Kidney (tissue), 14 donors: ENCODE measurements around the gene PDCD2L. TPM values are rescaled to one million over a fixed set of nuclear protein-coding genes. Genes with fewer than 3 reads are reported as not detected.
A peak's percentile ranks its signal among the peaks of the same experiment; 100 is the strongest.
"Not testable (repeated sequence)": the region's sequence is repeated elsewhere in the genome, so short reads cannot be mapped to it uniquely, and the experiment has no call there.

Experiments
- DNase-seq, 5 donors: peaks; one replicate each; pipeline ENCODE4 v3.0.0-alpha.2; 2013 to 2020
- FAIRE-seq: peaks from 2 replicates; lab custom pipeline; 2012; peaks lifted over from hg19 to GRCh38; lab: Jason Lieb, UNC
- H3K27ac ChIP-seq, 2 donors: one replicate each; pipeline ENCODE4 v1.7.0; 2013; ENCODE audit warnings: low read depth in 2 of 2, low read length in 2 of 2, inconsistent platforms in 1 of 2
- H3K27me3 ChIP-seq: one replicate; pipeline ENCODE4 v1.7.1; 2013; ENCODE audit warnings: low read length, inconsistent platforms; ENCODE audit not compliant: control insufficient read depth, insufficient read depth
- H3K36me3 ChIP-seq, 3 donors: one replicate each; pipeline versions ENCODE4 v1.7.0 to v1.7.1; 2013; ENCODE audit warnings: low read length in 3 of 3, control low read depth in 1 of 3, inconsistent platforms in 1 of 3; ENCODE audit not compliant: insufficient read depth in 3 of 3, control insufficient read depth in 2 of 3
- H3K4me1 ChIP-seq, 3 donors: one replicate each; pipeline versions ENCODE4 v1.7.0 to v1.7.1; 2013; ENCODE audit warnings: low read length in 3 of 3, inconsistent platforms in 1 of 3, low read depth in 1 of 3; ENCODE audit not compliant: control insufficient read depth in 2 of 3, insufficient read depth in 2 of 3
- H3K4me3 ChIP-seq, 3 donors: one replicate each; pipeline versions ENCODE4 v1.7.0 to v1.8.1; 2013; ENCODE audit warnings: low read length in 3 of 3, control low read depth in 1 of 3, inconsistent platforms in 1 of 3
- H3K9ac ChIP-seq, 3 donors: one replicate each; pipeline versions ENCODE4 v1.7.0 to v1.7.1; 2013; ENCODE audit warnings: low read length in 3 of 3, control low read depth in 1 of 3, inconsistent platforms in 1 of 3
- H3K9me3 ChIP-seq, 3 donors: one replicate each; pipeline versions ENCODE4 v1.7.0 to v1.7.1; 2013; ENCODE audit warnings: low read length in 3 of 3, control low read depth in 1 of 3, inconsistent platforms in 1 of 3; ENCODE audit not compliant: control insufficient read depth in 2 of 3, insufficient read depth in 1 of 3
- intact Hi-C: fragments of 100-400 bp; cut with DNase I; formaldehyde crosslinking; loops from one replicate; pipeline ENCODE4 v1.11.1; 2022
- polyA plus RNA-seq: library from polyadenylated mRNA; stranded (reverse); fragments of 350-450 nt; fragmentation: Illumina TruSeq; extraction: RNeasy Lipid Tissue Mini Kit (QIAGEN cat#74804); gene quantifications from one replicate; pipeline ENCODE4 v1.2.3, GENCODE V29; 2014; ENCODE audit warnings: low read depth, low replicate concordance; ENCODE audit not compliant: insufficient read depth
- total RNA-seq: library from RNA; stranded (reverse); fragmentation: NEBNext Ultra II Directional; extraction: Animal tissue kit (Norgen Biotek cat#: 25700); gene quantifications from one replicate; pipeline ENCODE4 v1.2.1, GENCODE V29; 2021
- TF ChIP-seq, protein P1 (sequence below): IDR thresholded peaks from 3 replicates; pipeline ENCODE4 v1.5.1; 2012; ENCODE audit warnings: mild to moderate bottlenecking, moderate library complexity, borderline replicate concordance; ENCODE audit not compliant: insufficient read depth; ENCODE audit errors: extremely low read depth
- donor health status: control.
- donor health status: control.
- donor health status: control.
- donor health status: control.
- donor health status: control.
- donor health status: DM: yes; HTN: yes; CAD: no.
- donor health status: Normal renal cell carcinoma (clear cell type).

The PDCD2L gene
- total and polyA plus RNA-seq, 2 donors from 2014 or later = 5.5 to 6.7 TPM

DNA sequence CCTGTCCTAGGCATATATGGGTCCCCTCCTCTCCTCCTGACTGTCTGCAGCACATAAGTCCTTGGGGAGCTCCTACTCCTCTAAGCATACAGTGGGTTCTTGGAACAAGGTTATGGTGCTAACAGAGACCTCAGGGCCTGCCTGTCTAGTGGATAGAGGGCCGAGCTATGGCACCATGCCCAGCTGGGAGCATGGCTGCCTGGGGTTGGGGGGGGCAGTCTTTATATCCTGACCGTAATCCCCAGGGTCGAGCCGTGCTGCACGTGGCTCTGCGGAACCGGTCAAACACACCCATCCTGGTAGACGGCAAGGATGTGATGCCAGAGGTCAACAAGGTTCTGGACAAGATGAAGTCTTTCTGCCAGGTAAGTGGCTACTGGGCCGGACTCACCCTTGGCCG lies 35.9 kb upstream of the PDCD2L start:
- no peak for DNase-seq
- Histone ChIP-seq H3K27me3 (no peaks in the 10 kb centered on the region), H3K27ac (no peak overlapping the region), H3K4me1 (peaks cover 0 to 25% (median 4%) of the 10 kb centered on the region in 3 donors), H3K4me3 (no peak overlapping the region), H3K36me3 (peaks cover 3 to 31% (median 21%) of the 10 kb centered on the region in 3 donors), H3K9ac (peak overlapping the region in 1 of 3 donors; percentile 8), H3K9me3 (no peaks in the 10 kb centered on the region)
- intact Hi-C loops = no loop called here
- no peak for FAIRE-seq
- TF ChIP-seq, protein P1, sequence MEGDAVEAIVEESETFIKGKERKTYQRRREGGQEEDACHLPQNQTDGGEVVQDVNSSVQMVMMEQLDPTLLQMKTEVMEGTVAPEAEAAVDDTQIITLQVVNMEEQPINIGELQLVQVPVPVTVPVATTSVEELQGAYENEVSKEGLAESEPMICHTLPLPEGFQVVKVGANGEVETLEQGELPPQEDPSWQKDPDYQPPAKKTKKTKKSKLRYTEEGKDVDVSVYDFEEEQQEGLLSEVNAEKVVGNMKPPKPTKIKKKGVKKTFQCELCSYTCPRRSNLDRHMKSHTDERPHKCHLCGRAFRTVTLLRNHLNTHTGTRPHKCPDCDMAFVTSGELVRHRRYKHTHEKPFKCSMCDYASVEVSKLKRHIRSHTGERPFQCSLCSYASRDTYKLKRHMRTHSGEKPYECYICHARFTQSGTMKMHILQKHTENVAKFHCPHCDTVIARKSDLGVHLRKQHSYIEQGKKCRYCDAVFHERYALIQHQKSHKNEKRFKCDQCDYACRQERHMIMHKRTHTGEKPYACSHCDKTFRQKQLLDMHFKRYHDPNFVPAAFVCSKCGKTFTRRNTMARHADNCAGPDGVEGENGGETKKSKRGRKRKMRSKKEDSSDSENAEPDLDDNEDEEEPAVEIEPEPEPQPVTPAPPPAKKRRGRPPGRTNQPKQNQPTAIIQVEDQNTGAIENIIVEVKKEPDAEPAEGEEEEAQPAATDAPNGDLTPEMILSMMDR = no peak

DNA sequence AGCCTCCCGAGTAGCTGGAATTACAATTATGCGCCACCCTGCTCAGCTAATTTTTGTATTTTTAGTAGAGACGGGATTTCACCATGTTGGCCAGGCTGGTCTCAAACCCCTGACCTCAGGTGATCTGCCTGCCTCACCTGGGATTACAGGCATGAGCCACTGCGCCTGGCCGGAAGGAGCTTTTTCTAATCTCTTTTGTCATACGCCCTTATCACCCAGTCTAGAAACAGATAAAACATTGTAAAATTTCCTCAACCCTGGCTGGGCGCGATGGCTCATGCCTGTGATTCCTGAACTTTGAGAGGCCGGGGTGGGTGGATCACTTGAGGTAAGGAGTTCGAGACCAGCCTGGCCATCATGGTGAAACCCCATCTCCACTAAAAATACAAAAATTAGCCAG lies 35.0 kb upstream of the PDCD2L start:
- peaks cover 0 to 25% (median 4%) of the 10 kb centered on the region in 3 donors for H3K4me1 ChIP-seq
- H3K9ac ChIP-seq, H3K27me3 ChIP-seq, intact Hi-C loops, DNase-seq, H3K9me3 ChIP-seq, H3K27ac ChIP-seq, H3K4me3 ChIP-seq, FAIRE-seq: not testable (repeated sequence)
- peaks cover 3 to 31% (median 24%) of the 10 kb centered on the region in 3 donors for H3K36me3 ChIP-seq

DNA sequence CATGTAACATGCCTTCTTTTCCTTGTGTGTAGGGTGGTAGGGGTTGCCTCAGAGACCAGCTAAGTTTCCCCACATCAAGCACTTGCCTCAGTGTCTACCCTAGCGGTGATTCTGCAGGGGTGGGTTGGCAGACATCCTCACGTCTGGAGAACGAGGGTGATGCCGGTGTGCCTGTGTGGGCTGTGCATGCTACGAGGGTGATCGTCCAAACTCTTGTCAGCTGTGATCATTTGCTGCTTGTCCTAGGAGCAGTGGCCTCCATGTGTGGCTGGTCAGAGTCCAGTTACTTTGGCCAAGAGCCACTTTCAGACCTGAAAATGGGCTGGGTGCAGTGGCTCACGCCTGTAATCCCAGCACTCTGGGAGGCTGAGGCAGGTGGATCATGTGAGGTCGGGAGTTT lies 34.1 kb upstream of the PDCD2L start:
- TF ChIP-seq, protein P1 = no peak
- Histone ChIP-seq H3K9ac (no peak overlapping the region), H3K27me3 (no peaks in the 10 kb centered on the region), H3K4me3 (no peak overlapping the region), H3K4me1 (peaks cover 0 to 25% (median 4%) of the 10 kb centered on the region in 3 donors), H3K27ac (no peak overlapping the region), H3K9me3 (no peaks in the 10 kb centered on the region), H3K36me3 (peaks cover 3 to 31% (median 27%) of the 10 kb centered on the region in 3 donors)
- intact Hi-C loops = no loop called here
- FAIRE-seq (no peak), DNase-seq (no peak)

DNA sequence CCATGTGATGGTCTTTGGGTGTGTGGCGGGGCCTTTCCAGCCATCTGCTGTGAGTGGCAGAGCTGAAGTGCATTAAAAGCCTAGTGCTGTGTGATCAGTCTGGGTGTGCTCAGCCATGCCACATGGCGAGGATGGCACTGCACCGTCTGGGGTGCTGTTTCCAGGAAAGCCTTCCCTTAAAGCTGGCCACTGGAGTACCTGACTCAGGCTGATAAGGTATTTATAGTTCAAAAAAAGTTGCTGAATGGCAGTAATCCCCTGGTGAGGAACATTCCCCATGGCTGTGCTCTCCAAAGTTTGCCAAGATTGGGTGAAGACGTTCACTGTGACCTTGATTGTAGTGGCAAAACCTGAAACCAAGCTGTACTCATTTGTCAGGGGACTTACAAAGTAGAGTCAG lies 33.2 kb upstream of the PDCD2L start:
- FAIRE-seq = no peak
- no peak for DNase-seq
- no peak overlapping the region for H3K9ac ChIP-seq
- no peaks in the 10 kb centered on the region for H3K9me3 ChIP-seq
- peaks cover 3 to 35% (median 33%) of the 10 kb centered on the region in 3 donors for H3K36me3 ChIP-seq
- TF ChIP-seq, protein P1 = no peak
- H3K27me3 ChIP-seq = no peaks in the 10 kb centered on the region
- peaks cover 0 to 26% (median 4%) of the 10 kb centered on the region in 3 donors for H3K4me1 ChIP-seq
- no peak overlapping the region for H3K27ac ChIP-seq
- intact Hi-C loops = no loop called here
- H3K4me3 ChIP-seq = no peak overlapping the region
